AG04450 (cell line): ENCODE results near the gene NSMCE4A. TPM values are rescaled to one million over a fixed set of nuclear protein-coding genes. Genes with fewer than 3 reads are reported as not detected.
"Not testable (repeated sequence)": the region's sequence is repeated elsewhere in the genome, so short reads cannot be mapped to it uniquely, and the experiment has no call there.

Experiments used
- CTCF ChIA-PET: fragments of 300-600, 350-600 bp; formaldehyde crosslinking; extraction: SDS; loops from one replicate; lab custom pipeline; 2022; ENCODE audit warnings: antibody characterized with exemption, inconsistent platforms; lab: Charles Lee
- POLR2A ChIA-PET: fragments of 350-600 bp; formaldehyde crosslinking; extraction: SDS; loops from one replicate; lab custom pipeline; 2021; ENCODE audit warnings: antibody characterized with exemption, inconsistent platforms; lab: Yijun Ruan, JAX
- DNase-seq: peaks from one replicate; pipeline ENCODE4 v3.0.0-alpha.2; 2011; ENCODE audit warnings: low read depth, low spot score
- H3K27ac ChIP-seq: one replicate; pipeline ENCODE4 v1.5.1; 2012; ENCODE audit warnings: low read depth, low read length, control low read depth
- H3K27me3 ChIP-seq: one replicate; pipeline ENCODE4 v1.6.0; 2012; ENCODE audit warnings: low read length; ENCODE audit not compliant: control insufficient read depth, insufficient read depth
- H3K4me3 ChIP-seq: 2 replicates; pipeline ENCODE4 v1.5.1; 2011; ENCODE audit warnings: mild to moderate bottlenecking, low read depth, low read length, control low read depth
- H3K9me3 ChIP-seq: 2 replicates; pipeline ENCODE4 v1.5.1; 2012; ENCODE audit warnings: low read length; ENCODE audit not compliant: control insufficient read depth, insufficient read depth
- polyA plus RNA-seq: library from polyadenylated mRNA; depleted of rRNA; stranded (reverse); fragments of >200 nt; gene quantifications from 2 replicates; pipeline ENCODE4 v1.2.3, GENCODE V29; 2011
- TF ChIP-seq, protein P1 (sequence below): IDR thresholded peaks from 2 replicates; pipeline ENCODE4 v1.5.1; 2011; ENCODE audit warnings: low read depth, low read length, control low read depth, inconsistent platforms

Gene NSMCE4A
- polyA plus RNA-seq, 1 experiment, result 30.3 TPM

DNA sequence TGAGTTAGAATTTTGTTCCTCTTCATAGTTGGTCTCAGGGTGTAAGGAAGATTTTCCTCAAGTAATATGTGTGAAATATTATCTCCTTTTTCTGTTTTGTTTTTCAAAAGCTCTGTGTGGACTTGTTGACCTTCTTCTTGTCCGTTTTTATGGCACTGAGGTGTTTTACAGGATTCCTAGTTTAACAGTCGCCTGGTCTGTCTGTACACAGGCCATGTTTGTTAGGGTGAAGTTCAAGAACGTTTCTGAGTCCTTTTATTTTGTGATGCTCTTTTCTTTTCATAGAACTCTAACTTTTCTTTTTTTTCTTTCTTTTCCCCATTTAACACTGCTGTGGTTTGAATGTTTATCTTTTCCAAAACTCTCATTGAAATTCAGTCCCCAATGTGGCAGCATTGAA is 32.4 kb upstream of the NSMCE4A start:
- Histone ChIP-seq H3K9me3 (no peaks in the 10 kb centered on the region), H3K4me3 (no peak overlapping the region), H3K27me3 (peaks cover 2% of the 10 kb centered on the region), H3K27ac (no peak overlapping the region)
- POLR2A ChIA-PET, result no interaction called here
- DNase-seq, result no peak
- CTCF ChIA-PET, result no interaction called here
- TF ChIP-seq, protein P1, sequence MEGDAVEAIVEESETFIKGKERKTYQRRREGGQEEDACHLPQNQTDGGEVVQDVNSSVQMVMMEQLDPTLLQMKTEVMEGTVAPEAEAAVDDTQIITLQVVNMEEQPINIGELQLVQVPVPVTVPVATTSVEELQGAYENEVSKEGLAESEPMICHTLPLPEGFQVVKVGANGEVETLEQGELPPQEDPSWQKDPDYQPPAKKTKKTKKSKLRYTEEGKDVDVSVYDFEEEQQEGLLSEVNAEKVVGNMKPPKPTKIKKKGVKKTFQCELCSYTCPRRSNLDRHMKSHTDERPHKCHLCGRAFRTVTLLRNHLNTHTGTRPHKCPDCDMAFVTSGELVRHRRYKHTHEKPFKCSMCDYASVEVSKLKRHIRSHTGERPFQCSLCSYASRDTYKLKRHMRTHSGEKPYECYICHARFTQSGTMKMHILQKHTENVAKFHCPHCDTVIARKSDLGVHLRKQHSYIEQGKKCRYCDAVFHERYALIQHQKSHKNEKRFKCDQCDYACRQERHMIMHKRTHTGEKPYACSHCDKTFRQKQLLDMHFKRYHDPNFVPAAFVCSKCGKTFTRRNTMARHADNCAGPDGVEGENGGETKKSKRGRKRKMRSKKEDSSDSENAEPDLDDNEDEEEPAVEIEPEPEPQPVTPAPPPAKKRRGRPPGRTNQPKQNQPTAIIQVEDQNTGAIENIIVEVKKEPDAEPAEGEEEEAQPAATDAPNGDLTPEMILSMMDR, result no peak

DNA sequence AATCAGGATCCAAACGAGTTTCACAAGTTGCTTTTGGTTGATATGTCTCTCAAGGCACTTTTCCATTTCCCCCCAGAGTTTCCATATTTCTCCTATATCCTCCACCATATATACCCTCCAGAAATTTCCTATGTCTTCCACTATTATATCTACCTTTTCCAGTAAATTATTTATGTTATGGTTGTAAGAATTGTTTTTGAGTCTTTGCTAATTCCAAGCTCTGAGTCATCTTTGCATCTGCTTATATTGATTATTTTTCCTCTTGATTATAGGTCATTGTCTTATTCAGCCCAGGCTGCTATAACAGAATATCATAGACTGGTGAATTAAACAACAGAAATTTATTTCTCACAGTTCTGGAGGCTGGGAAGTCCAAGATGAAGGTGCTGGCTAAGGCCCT is 26.7 kb upstream of the NSMCE4A start:
- TF ChIP-seq, protein P1, result no peak
- H3K9me3 ChIP-seq, result 0 out of 2 replicates have a peak, but pooled peaks cover 4% of the 10 kb centered on the region
- ChIA-PET CTCF (no interaction called here), POLR2A (no interaction called here)
- H3K27ac ChIP-seq, result no peak overlapping the region
- DNase-seq, result no peak
- peaks cover 11% of the 10 kb centered on the region for H3K27me3 ChIP-seq
- H3K4me3 ChIP-seq, result no peak overlapping the region

DNA sequence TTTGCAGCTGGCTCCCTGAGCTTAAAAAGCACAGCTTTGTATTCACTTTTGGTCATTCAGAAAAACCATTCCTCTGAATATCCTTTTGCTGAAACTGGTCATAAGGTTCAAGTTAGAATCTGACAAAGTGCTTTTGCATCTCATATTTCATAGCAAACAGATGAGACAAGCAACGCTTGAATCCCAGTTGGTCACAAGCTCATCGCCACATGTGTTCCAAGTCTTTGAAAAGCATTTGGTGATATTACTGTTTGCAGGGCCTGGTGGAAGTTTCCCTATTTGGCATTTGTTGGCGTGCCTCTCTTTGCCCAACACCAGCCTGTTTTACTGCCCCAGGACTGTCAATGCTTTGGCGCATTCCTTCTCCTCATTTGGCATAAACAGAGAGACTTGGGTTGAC is 24.3 kb upstream of the NSMCE4A start:
- H3K4me3 ChIP-seq, result no peak overlapping the region
- no peak overlapping the region for H3K27ac ChIP-seq
- no peak for DNase-seq
- POLR2A ChIA-PET, result no interaction called here
- CTCF ChIA-PET, result interaction anchor here (0.6 to 2.6 kb wide), 2 partner anchors 24 to 52 kb away, joined by 4 to 7 read pairs; no protein-coding TSS in a partner anchor
- H3K27me3 ChIP-seq, result peaks cover 18% of the 10 kb centered on the region
- TF ChIP-seq, protein P1, result no peak
- 0 out of 2 replicates have a peak, but pooled peaks cover 4% of the 10 kb centered on the region for H3K9me3 ChIP-seq

DNA sequence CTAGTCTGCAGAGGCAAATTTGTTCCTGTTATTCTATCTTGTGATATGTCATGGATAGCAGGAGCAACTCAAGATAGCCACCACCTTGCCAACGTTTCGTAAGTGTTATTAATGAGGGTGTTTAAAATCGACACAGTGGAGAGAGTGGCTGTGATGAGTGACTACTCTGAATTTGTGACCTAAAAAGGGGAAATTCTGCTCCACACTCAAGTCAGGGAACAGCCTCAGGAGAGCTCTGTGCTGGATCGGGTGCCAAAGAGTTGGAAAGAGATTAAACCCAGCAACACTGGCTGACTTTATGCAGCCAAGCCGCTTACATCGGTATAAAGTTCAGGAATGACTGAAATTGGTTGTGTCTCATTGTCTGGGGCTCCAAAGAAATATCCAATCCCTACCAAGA is 23.4 kb upstream of the NSMCE4A start:
- Histone ChIP-seq H3K27ac (no peak overlapping the region), H3K27me3 (peaks cover 18% of the 10 kb centered on the region), H3K9me3 (0 out of 2 replicates have a peak, but pooled peaks cover 4% of the 10 kb centered on the region), H3K4me3 (no peak overlapping the region)
- POLR2A ChIA-PET, result no interaction called here
- TF ChIP-seq, protein P1, result no peak
- CTCF ChIA-PET, result interaction anchor here (0.7 kb wide), 1 partner anchor 1978 kb away, joined by 7 read pairs; no protein-coding TSS in a partner anchor
- no peak for DNase-seq

DNA sequence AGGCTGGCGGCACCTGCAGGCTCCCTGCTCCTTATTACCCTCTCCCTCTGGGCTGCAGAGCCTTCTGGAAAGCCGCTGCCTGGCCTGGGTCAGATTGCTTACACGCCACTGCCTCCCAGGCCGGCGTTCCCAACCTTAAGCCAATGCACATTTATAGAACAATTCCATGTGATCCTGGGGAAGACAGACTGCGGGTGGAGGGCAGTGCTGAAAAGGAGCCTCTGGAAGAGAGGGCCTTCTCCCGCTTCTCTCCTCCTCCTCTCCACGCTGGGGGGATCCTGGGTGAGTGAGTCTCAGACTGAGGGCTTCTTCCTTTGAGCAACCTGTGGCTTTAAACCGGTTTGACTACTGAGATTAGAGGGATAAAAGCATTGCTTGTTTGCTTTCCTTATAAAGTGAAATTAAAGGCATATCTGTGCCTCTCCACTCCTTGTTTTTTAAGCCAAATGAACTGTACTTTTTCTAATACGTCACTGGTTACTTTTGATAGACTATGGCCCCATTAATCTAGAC is 19.5 kb upstream of the NSMCE4A start:
- TF ChIP-seq, protein P1, result no peak
- no peak overlapping the region for H3K27ac ChIP-seq
- H3K27me3 ChIP-seq, result peaks cover 18% of the 10 kb centered on the region
- POLR2A ChIA-PET, result no interaction called here
- H3K9me3 ChIP-seq, result no peaks in the 10 kb centered on the region
- DNase-seq, result no peak
- CTCF ChIA-PET, result interaction anchor here (1.2 kb wide), 1 partner anchor 57 kb away, joined by 4 read pairs; no protein-coding TSS in a partner anchor
- H3K4me3 ChIP-seq, result no peak overlapping the region

DNA sequence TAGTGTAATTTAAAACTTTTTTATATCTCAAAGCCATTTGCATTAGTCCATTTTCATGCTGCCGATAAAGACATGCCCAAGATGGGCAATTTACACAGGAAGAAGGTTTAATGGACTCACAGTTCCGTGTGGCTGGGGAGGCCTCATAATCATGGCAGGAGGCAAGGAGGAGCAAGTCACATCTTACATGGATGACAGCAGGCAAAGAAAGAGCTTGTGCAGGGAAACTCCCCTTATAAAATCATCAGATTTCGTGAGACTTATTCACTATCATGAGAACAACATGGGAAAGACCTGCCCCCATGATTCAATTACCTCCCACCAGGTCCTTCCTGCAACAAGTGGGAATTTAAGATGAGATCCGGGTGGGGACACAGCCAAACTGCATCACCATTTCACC is 16.7 kb upstream of the NSMCE4A start:
- not testable (repeated sequence) for H3K27ac ChIP-seq

More for the DNA sequence above, 16.7 kb upstream of the NSMCE4A start:
- H3K27me3 ChIP-seq, H3K9me3 ChIP-seq, H3K4me3 ChIP-seq, POLR2A ChIA-PET, CTCF ChIA-PET, DNase-seq: not testable (repeated sequence)
